Astrocyte of the cerebellum (primary cell): ENCODE data around the gene ZNF613.

ENCODE experiments used
- DNase-seq: peaks from one replicate; pipeline ENCODE4 v3.0.0-alpha.2; 2011; ENCODE audit warnings: low read depth
- H3K4me3 ChIP-seq: 2 replicates; pipeline ENCODE4 v1.5.1; 2011; ENCODE audit warnings: mild to moderate bottlenecking, low read depth, low read length, moderate library complexity
- CTCF ChIP-seq: IDR thresholded peaks from 2 replicates; pipeline ENCODE4 v1.5.1; 2012; ENCODE audit warnings: low read length, low read depth, moderate library complexity, mild to moderate bottlenecking; ENCODE audit errors: missing control alignments
- in situ Hi-C: cut with HindIII; loops from 2 replicates; pipeline ENCODE4 v1.10.0; 2017; ENCODE audit warnings: low sequenced_read_pairs

Gene ZNF613

DNA sequence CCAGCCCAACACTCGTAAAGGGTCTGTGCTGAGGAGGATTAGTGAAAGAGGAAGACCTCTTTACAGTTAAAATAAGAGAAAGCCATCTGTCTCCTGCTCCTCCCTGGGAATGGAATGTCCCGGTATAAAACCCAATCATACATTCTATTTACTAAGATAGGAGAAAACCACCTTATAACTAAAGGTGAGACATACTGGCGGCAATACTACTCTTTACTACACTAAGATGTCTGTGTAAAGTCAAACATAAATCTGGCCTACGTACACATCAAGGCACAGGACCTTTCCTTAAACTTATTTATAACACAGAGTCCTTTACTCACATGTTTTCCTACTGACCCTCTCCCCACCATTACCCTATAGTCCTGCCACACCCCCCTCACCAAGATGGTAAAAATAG, 56.1 kb downstream of the ZNF613 start:
- in situ Hi-C loops = no loop called here

DNA sequence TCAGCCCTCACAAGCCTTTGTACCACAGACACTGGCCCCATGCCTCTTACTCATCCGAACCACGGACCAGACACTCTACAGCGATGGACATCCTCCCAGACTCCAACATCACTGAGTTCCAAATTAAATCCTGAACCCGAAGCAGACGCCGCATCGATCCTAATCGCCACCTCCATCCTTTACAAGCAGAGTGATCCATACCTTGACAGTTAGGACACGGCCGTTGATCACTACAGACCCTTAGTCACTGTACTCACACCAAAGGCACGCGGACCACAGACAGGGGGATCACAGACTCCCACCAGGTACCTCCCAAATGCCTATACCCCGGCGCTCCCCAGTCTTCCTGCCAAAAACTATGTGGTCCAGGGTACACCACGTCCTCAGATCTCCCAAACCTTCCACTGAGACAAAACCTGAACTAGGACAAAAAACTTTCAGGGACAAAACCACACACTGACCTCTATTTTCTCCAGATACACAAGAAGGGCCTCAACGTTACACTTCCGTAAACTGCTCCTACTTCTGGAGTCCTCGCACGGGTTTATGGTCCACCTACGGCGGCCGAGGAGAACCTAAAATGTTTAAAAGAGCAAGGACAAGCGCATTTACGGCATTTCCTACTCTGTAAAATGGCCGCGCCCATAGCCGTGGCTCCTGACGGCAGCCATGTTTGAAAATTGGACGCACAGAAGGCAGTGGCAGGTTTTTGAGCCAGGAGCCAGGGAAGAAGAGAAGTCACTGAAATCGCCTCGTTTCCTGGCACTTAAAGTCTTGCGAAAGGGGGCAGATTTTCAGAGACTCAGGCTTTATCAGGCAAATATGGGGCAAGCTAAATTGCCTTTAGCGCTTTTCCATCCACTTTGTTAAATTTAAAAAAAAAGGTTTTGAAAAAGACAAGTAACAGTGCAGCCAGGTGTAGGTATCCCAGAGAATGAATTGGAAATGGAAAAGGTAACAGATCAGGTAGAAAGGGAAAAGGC, 59.3 kb downstream of the ZNF613 start, which contains the start of gene ZNF350:
TSS of gene ZNF350 (minus strand) at position 532 of the 983 bp plus-strand sequence. CDS start 12,480 bp downstream, outside the sequence.
- DNase-seq = peak; percentile 90
- H3K4me3 ChIP-seq = peak within 1 kb of the TSS; percentile 65
- no peak for TF ChIP-seq CTCF
- in situ Hi-C loops = no loop called here

More for the DNA sequence above, 56.1 kb downstream of the ZNF613 start:
- TF ChIP-seq CTCF = no peak
- DNase-seq = no peak
- H3K4me3 ChIP-seq = no peak overlapping the region

- no peak overlapping the region for H3K4me3 ChIP-seq
- TF ChIP-seq CTCF = no peak
These were observed 66.2 kb downstream of the ZNF613 start for GRCh38 chr19:51993422-51993821.

GRCh38 chr19:51994048-51994644, 66.9 kb downstream of the ZNF613 start:
- in situ Hi-C loops = no loop called here
- DNase-seq = no peak
- H3K4me3 ChIP-seq = no peak overlapping the region
- no peak for TF ChIP-seq CTCF

More at GRCh38 chr19:51993422-51993821, 66.2 kb downstream of the ZNF613 start:
- in situ Hi-C loops = no loop called here
- DNase-seq = no peak
